Endothelial cell of umbilical vein (primary cell): ENCODE data around the gene GRHPR. TPM values are rescaled to one million over a fixed set of nuclear protein-coding genes. Genes with fewer than 3 reads are reported as not detected.

ENCODE experiments used
- BruUV-seq: library from RNA; stranded (reverse); fragments of 400-500 nt; replicated peaks from 2 replicates; lab custom pipeline; 2021; lab: Mats Ljungman, UMichigan
- CTCF ChIA-PET: fragments of 300-600, 350-600 bp; sonication (Branson Sonifier 250); formaldehyde crosslinking; loops from one replicate; lab custom pipeline; 2021; ENCODE audit warnings: antibody characterized with exemption, inconsistent platforms; lab: Charles Lee
- POLR2A ChIA-PET: fragments of 300-600, 350-600 bp; sonication (Branson Sonifier 250); formaldehyde crosslinking; loops from one replicate; lab custom pipeline; 2021; ENCODE audit warnings: antibody characterized with exemption, inconsistent platforms; lab: Charles Lee
- DNase-seq: peaks from one replicate; pipeline ENCODE4 v3.0.0-alpha.2; 2011; ENCODE audit warnings: low read depth, low spot score
- FAIRE-seq: peaks from 2 replicates; lab custom pipeline; 2011; peaks lifted over from hg19 to GRCh38; lab: Jason Lieb, UNC
- H2AFZ ChIP-seq: 2 replicates; pipeline ENCODE4 v1.6.0; 2012; ENCODE audit warnings: low read depth, low read length, control low read depth, inconsistent platforms
- H3K27ac ChIP-seq: 2 replicates; pipeline ENCODE4 v1.5.1; 2011; ENCODE audit warnings: low read depth, mild to moderate bottlenecking, control low read depth, low read length, moderate library complexity; ENCODE audit not compliant: insufficient read depth
- H3K27me3 ChIP-seq, 2 experiments: 2 replicates each; pipeline versions ENCODE4 v1.6.0 to v1.6.1; 2011; ENCODE audit warnings: low read length in 2 of 2, mixed read lengths in 1 of 2; ENCODE audit not compliant: control insufficient read depth in 2 of 2, insufficient read depth in 2 of 2
- H3K36me3 ChIP-seq, 2 experiments: 2 replicates in 1 of 2; 3 replicates in 1 of 2; pipeline ENCODE4 v1.5.1; 2011; ENCODE audit warnings: low read length in 2 of 2, mild to moderate bottlenecking in 1 of 2, moderate library complexity in 1 of 2; ENCODE audit not compliant: control insufficient read depth in 2 of 2, insufficient read depth in 2 of 2; ENCODE audit errors: extremely low read depth in 1 of 2
- H3K4me1 ChIP-seq: 3 replicates; pipeline ENCODE4 v1.5.1; 2011; ENCODE audit warnings: mild to moderate bottlenecking, low read length; ENCODE audit not compliant: control insufficient read depth, insufficient read depth; ENCODE audit errors: extremely low read depth
- H3K4me2 ChIP-seq: 2 replicates; pipeline ENCODE4 v1.6.1; 2011; ENCODE audit warnings: low read length, control low read depth, mixed read lengths; ENCODE audit not compliant: insufficient read depth
- H3K4me3 ChIP-seq, 3 experiments: fragments of 200-600 bp in 1 of 3; sonication (generic), shearing (Covaris generic) in 1 of 3; replicated peaks in 1 of 3; 2 replicates each; pipeline ENCODE4 v1.5.1; 2011 to 2016; ENCODE audit warnings: control low read depth in 3 of 3, low read length in 3 of 3, mild to moderate bottlenecking in 2 of 3, inconsistent platforms in 1 of 3, low read depth in 1 of 3, moderate library complexity in 1 of 3; ENCODE audit not compliant: insufficient read depth in 1 of 3
- H3K79me2 ChIP-seq: 2 replicates; pipeline ENCODE4 v1.6.0; 2012; ENCODE audit warnings: low read length, inconsistent platforms; ENCODE audit not compliant: control insufficient read depth, insufficient read depth
- H3K9ac ChIP-seq: replicated peaks from 2 replicates; pipeline ENCODE3; 2011; ENCODE audit warnings: low read length, control low read depth; ENCODE audit not compliant: insufficient read depth; ENCODE audit errors: extremely low read depth
- H3K9me1 ChIP-seq: replicated peaks from 3 replicates; pipeline ENCODE4 v1.6.0; 2011; ENCODE audit warnings: mild to moderate bottlenecking, low read length; ENCODE audit not compliant: control insufficient read depth, insufficient read depth; ENCODE audit errors: extremely low read depth
- H3K9me3 ChIP-seq: replicated peaks from 2 replicates; pipeline ENCODE4 v1.5.1; 2012; ENCODE audit warnings: low read length, inconsistent platforms; ENCODE audit not compliant: control insufficient read depth, insufficient read depth
- H4K20me1 ChIP-seq: replicated peaks from 2 replicates; pipeline ENCODE3; 2011; ENCODE audit warnings: mild to moderate bottlenecking, low read length; ENCODE audit not compliant: control insufficient read depth, insufficient read depth; ENCODE audit errors: extremely low read depth
- CTCF ChIP-seq, 2 donors: IDR thresholded peaks; 1 replicate in 1 of 2; 2 replicates in 1 of 2; pipeline ENCODE4 v1.5.1; 2011; ENCODE audit warnings: low read length in 2 of 2, mild to moderate bottlenecking in 2 of 2, moderate library complexity in 2 of 2, control low read depth in 1 of 2, inconsistent platforms in 1 of 2, low read depth in 1 of 2; ENCODE audit not compliant: insufficient read depth in 1 of 2; ENCODE audit errors: extremely low read depth in 1 of 2
- EZH2 ChIP-seq: IDR thresholded peaks from 2 replicates; pipeline ENCODE4 v1.6.1; 2012; ENCODE audit warnings: borderline replicate concordance, low read depth, mild to moderate bottlenecking, moderate library complexity, low read length, inconsistent platforms; ENCODE audit not compliant: severe bottlenecking
- FOS ChIP-seq: IDR thresholded peaks from 2 replicates; pipeline ENCODE4 v1.6.1; 2011; ENCODE audit warnings: mild to moderate bottlenecking, low read length, moderate library complexity, borderline replicate concordance; ENCODE audit not compliant: insufficient read depth
- GATA2 ChIP-seq: IDR thresholded peaks from 2 replicates; pipeline ENCODE4 v1.7.0; 2011; ENCODE audit warnings: low read depth, mild to moderate bottlenecking, moderate library complexity, mixed read lengths, low read length; ENCODE audit not compliant: insufficient read length, insufficient read depth
- JUN ChIP-seq: IDR thresholded peaks from 2 replicates; pipeline ENCODE4 v1.6.1; 2011; ENCODE audit warnings: borderline replicate concordance, low read depth; ENCODE audit not compliant: insufficient read length, insufficient read depth
- MAX ChIP-seq: IDR thresholded peaks from 2 replicates; pipeline ENCODE4 v1.6.1; 2011; ENCODE audit not compliant: insufficient read depth, insufficient read length
- MYC ChIP-seq: IDR thresholded peaks from one replicate; pipeline ENCODE4 v1.6.1; 2011; ENCODE audit warnings: mild to moderate bottlenecking, low read depth, low read length
- POLR2A ChIP-seq: IDR thresholded peaks from 2 replicates; pipeline ENCODE4 v1.6.1; 2012; ENCODE audit warnings: low read depth, mild to moderate bottlenecking, control low read depth, low read length
- POLR2AphosphoS5 ChIP-seq: IDR thresholded peaks from 2 replicates; pipeline ENCODE4 v1.6.1; 2012; ENCODE audit warnings: low read depth, mild to moderate bottlenecking, control low read depth, low read length, moderate library complexity; ENCODE audit not compliant: insufficient read depth
- dilution Hi-C: fragments of 300-500 bp; cut with MboI; formaldehyde crosslinking; loops from one replicate; pipeline ENCODE4 v1.15.0; 2019; ENCODE audit warnings: low sequenced_read_pairs; ENCODE audit not compliant: extremely low pct_ligation_motif_present
- intact Hi-C: fragments of 100-400 bp; cut with micrococcal nuclease; formaldehyde crosslinking; loops from one replicate; pipeline ENCODE4 v1.10.0; 2022
- polyA plus RNA-seq, 4 experiments: library from polyadenylated mRNA; depleted of rRNA in 3 of 4; stranded (reverse) in 3 of 4; unstranded in 1 of 4; fragments of >200 nt; gene quantifications; 2 replicates each; pipeline versions ENCODE4 v1.2.1 to v1.2.3, GENCODE V29; 2011 to 2012; ENCODE audit warnings: missing spikeins in 1 of 4
- total RNA-seq: library from RNA; stranded (reverse); gene quantifications from 2 replicates; pipeline ENCODE4 v1.2.3, GENCODE V29; 2021

Gene GRHPR
- total and polyA plus RNA-seq, 2 donors (not counting 3 experiments of a cell fraction or from before 2014, with no cell fraction given), result 91.2 to 247 TPM

GRCh38 chr9:37407468-37407867 lies 15.0 kb upstream of the GRHPR start:
- Histone ChIP-seq H3K27me3 (peaks cover 2 to 15% of the 10 kb centered on the region in 2 experiments), H4K20me1 (no peaks in the 10 kb centered on the region), H2AFZ (no peak overlapping the region), H3K4me3 (no peak overlapping the region), H3K79me2 (no peaks in the 10 kb centered on the region), H3K9me1 (no peaks in the 10 kb centered on the region), H3K4me1 (no peaks in the 10 kb centered on the region), H3K9ac (no peak overlapping the region), H3K4me2 (no peak overlapping the region), H3K9me3 (no peaks in the 10 kb centered on the region), H3K36me3 (no peaks in the 10 kb centered on the region), H3K27ac (no peak overlapping the region)
- POLR2A ChIA-PET, result no interaction called here
- DNase-seq, result no peak
- intact Hi-C loops, result no loop called here
- dilution Hi-C loops, result no loop called here
- BruUV-seq, result no TSS peak
- CTCF ChIA-PET, result interaction anchor here (1.0 to 1.3 kb wide), 3 partner anchors 12 to 412 kb away, joined by 3 to 4 read pairs (median 3); no protein-coding TSS in a partner anchor
- TF ChIP-seq FOS (no peak), JUN (no peak), POLR2A (no peak), MYC (no peak), CTCF (IDR thresholded peaks at IDR 0.05; ENCODE audit: extremely low read depth in 1 of 2, insufficient read depth in 1 of 2, low read depth in 1 of 2, low read length in 2 of 2) (no peak), GATA2 (no peak), POLR2AphosphoS5 (no peak), MAX (no peak), EZH2 (no peak)
- no peak for FAIRE-seq
